Fibroblast of mammary gland (primary cell): ENCODE results near the gene PRELP.
A peak's percentile ranks its signal among the peaks of the same experiment; 100 is the strongest.

ENCODE experiments used
- DNase-seq: peaks from one replicate; pipeline ENCODE4 v3.0.0-alpha.2; 2010; ENCODE audit warnings: low read depth
- H3K4me3 ChIP-seq: 2 replicates; pipeline ENCODE4 v1.5.1; 2011; ENCODE audit warnings: low read depth, mild to moderate bottlenecking, low read length, moderate library complexity; ENCODE audit not compliant: control insufficient read depth
- CTCF ChIP-seq: conservative IDR thresholded peaks from 2 replicates; pipeline ENCODE4 v1.5.1; 2011; ENCODE audit warnings: low read depth, low read length, inconsistent platforms; ENCODE audit not compliant: control insufficient read depth, insufficient read depth

PRELP gene

GRCh38 chr1:203519053-203519840 lies 43.6 kb downstream of the PRELP start:
- no peak overlapping the region for H3K4me3 ChIP-seq
- DNase-seq, result no peak
- no peak for TF ChIP-seq CTCF

DNA sequence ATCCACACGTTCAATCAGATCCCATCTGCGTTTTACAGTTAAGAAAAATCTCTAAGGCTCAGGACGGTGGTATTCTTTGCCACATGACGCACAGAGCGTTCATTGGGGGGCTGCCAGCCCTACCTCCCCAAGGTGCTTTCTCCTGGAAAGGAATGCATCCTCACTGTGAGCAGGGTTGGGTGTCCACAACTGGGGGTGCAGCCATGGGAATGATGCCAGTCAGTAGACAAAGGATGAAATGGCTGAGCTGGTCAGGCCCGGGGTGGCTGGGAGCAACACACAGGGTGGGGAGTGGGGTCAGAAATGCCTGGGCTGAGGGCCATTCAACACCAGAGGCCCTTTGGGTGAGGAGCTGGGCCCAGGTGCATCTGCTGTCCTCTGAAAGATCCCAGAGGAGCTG lies 44.3 kb downstream of the PRELP start:
- TF ChIP-seq CTCF, result no peak
- DNase-seq, result no peak
- H3K4me3 ChIP-seq, result no peak overlapping the region

DNA sequence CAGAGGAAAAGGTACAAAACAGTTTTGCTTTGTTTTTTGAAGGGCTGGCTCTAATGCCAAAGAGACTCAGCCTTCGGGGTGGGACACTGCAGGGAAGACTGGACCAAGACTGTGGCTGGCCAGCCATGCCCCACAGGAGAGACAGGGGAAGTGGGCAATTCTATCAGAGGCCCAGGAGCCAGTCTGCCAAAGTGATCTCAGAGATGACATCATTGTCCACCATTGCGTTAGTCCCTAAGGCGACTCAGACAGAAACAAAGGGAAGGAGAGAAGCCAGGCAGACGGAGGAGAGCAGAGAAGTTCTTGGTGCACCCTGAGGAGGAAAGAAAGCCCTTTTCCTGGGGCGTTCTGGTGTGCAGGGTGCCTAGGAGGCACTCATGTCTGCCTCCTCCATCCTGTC lies 44.7 kb downstream of the PRELP start:
- DNase-seq, result peak; percentile 70
- H3K4me3 ChIP-seq, result no peak overlapping the region
- no peak for TF ChIP-seq CTCF

DNA sequence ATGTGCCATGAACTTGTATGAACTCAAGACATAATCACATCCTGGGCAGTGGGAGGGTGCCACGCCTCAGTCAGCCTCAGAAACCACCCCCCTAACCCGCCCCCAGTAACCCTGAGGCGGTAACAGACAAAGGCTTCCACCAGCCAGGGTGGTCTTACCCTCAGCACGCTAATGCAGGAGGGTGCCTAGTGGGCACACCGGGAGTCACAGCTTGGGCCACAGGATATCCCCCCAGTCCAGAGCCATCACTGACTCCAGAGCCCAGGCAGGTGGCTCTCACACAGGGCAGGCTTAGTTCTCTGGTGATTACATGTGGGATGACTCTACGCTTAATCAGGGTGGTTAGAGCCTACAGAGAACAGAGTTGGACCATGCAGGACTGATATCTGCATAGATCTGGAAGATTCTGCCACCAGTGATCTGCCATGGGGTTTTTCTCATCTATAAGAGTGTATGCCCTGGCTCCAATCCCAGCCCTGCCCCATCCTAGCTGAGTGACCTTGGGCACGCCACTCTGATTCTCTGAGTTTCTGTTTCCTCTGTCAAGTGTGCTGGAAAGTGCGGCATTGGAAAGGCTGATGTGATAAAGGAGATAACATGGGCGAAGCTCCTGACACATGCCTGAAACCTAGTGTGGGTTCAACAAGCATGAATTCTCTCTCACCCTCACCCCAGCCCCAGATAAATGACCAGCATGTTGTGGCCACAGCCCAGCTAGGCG lies 45.6 kb downstream of the PRELP start:
- TF ChIP-seq CTCF, result no peak
- no peak for DNase-seq
- no peak overlapping the region for H3K4me3 ChIP-seq

DNA sequence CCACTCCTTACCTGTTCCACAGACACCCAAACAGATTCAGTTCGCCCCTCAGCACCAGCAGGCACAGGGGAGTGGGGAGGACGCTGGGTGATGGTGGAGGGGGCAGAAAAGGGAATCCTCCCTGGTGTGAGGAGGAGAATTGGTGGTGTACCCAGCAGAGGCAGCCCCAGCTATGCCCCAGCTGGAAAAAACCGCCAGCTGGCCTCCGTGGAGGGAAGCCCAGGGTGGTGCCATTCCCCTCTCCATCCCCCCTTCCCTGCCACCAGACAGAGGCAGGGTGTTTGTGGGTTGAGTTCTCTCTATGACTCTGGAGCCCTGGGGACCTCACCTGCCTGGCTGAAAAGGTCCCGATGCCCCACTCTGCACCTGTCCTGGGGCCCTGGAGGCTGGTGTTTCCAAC lies 46.2 kb downstream of the PRELP start:
- TF ChIP-seq CTCF, result no peak
- no peak overlapping the region for H3K4me3 ChIP-seq
- no peak for DNase-seq

GRCh38 chr1:203522237-203522636 lies 46.6 kb downstream of the PRELP start:
- no peak for TF ChIP-seq CTCF
- H3K4me3 ChIP-seq, result no peak overlapping the region

More at GRCh38 chr1:203522237-203522636, 46.6 kb downstream of the PRELP start:
- no peak for DNase-seq
